ENCODE results near the gene LILRB4. TPM values are rescaled to one million over a fixed set of nuclear protein-coding genes. Genes with fewer than 3 reads are reported as not detected.

LILRB4 gene
- total and polyA plus RNA-seq, 9 of the 15 experiments (the other 6 are each of a cell fraction or from before 2014, with no cell fraction given) = not detected

- Histone ChIP-seq H4K20me1 (replicated peaks; ENCODE audit: control insufficient read depth, insufficient read depth, low read length) (no peaks in the 10 kb centered on the region), H3K36me3 (ENCODE audit: control insufficient read depth, insufficient read depth, low read length) (no peaks in the 10 kb centered on the region), H3K27ac (ENCODE audit: extremely low read depth, low read depth, low read length) (no peak overlapping the region), H3K4me3 (no peak overlapping the region), H3K9me1 (ENCODE audit: control insufficient read depth, insufficient read depth, low read length) (no peaks in the 10 kb centered on the region), H2AFZ (ENCODE audit: low read depth, low read length) (no peak overlapping the region), H3K4me2 (ENCODE audit: insufficient read depth, low read length) (no peak overlapping the region), H3K27me3 (ENCODE audit: control insufficient read depth in 2 of 2, insufficient read depth in 2 of 2, low read length in 2 of 2) (peaks cover 16 to 53% of the 10 kb centered on the region in 2 experiments; a peak in 4 of 5 replicates), H3K9me3 (replicated peaks; ENCODE audit: control insufficient read depth, insufficient read depth, low read depth, low read length) (no peaks in the 10 kb centered on the region), H3K79me2 (ENCODE audit: control insufficient read depth, insufficient read depth, low read length) (no peaks in the 10 kb centered on the region), H3K9ac (ENCODE audit: insufficient read depth in 1 of 2, low read depth in 2 of 2, low read length in 2 of 2) (no peak overlapping the region), H3K4me1 (replicated peaks in 1 of 2; ENCODE audit: control insufficient read depth in 2 of 2, insufficient read depth in 2 of 2, low read length in 2 of 2) (peaks cover 0 to 10% of the 10 kb centered on the region in 2 experiments; a peak in 3 of 5 replicates)
- ChIA-PET CTCF (ENCODE audit: low intra/inter-chr PET ratio) (no interaction called here), POLR2A (interaction anchor here (0.5 kb wide), 1 partner anchor 12 kb away, joined by 3 read pairs; no protein-coding TSS in a partner anchor)
- in situ Hi-C loops (cut with MboI) = loop anchor here (25.0 kb wide), 1 partner anchor 778 kb away; the partner anchor contains the start of gene SHISA7
- no peak for FAIRE-seq
- no peak for DNase-seq (ENCODE audit: extremely low read depth in 1 of 4, low spot score in 3 of 4)
- WGBS (ENCODE audit: insufficient coverage, low coverage, missing lambda C conversion rate) = 0% methylated on average over 6 of the region's 6 CpGs
- ATAC-seq = no peak
- no TSS peak for BruUV-seq (replicated peaks)
- intact Hi-C loops (cut with micrococcal nuclease) = no loop called here
- TF ChIP-seq KLF16 (IDR thresholded peaks at IDR 0.05) = no peak
- no peak for TF ChIP-seq TAL1 (IDR thresholded peaks at IDR 0.05)
- TF ChIP-seq FOXK1 (CRISPR knock-in tag; IDR thresholded peaks at IDR 0.05; ENCODE audit: borderline replicate concordance) = no peak
- no peak for TF ChIP-seq FOXA3 (CRISPR knock-in tag; conservative IDR thresholded peaks at IDR 0.05 in 1 of 2, IDR thresholded peaks at IDR 0.05 in 1 of 2)
- TF ChIP-seq, protein P1, sequence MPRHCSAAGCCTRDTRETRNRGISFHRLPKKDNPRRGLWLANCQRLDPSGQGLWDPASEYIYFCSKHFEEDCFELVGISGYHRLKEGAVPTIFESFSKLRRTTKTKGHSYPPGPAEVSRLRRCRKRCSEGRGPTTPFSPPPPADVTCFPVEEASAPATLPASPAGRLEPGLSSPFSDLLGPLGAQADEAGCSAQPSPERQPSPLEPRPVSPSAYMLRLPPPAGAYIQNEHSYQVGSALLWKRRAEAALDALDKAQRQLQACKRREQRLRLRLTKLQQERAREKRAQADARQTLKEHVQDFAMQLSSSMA (CRISPR knock-in tag; IDR thresholded peaks at IDR 0.05) = no peak
- no peak for TF ChIP-seq CSDE1 (IDR thresholded peaks at IDR 0.05)
- TF ChIP-seq, protein P2, sequence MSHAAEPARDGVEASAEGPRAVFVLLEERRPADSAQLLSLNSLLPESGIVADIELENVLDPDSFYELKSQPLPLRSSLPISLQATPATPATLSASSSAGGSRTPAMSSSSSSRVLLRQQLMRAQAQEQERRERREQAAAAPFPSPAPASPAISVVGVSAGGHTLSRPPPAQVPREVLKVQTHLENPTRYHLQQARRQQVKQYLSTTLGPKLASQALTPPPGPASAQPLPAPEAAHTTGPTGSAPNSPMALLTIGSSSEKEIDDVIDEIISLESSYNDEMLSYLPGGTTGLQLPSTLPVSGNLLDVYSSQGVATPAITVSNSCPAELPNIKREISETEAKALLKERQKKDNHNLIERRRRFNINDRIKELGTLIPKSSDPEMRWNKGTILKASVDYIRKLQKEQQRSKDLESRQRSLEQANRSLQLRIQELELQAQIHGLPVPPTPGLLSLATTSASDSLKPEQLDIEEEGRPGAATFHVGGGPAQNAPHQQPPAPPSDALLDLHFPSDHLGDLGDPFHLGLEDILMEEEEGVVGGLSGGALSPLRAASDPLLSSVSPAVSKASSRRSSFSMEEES (CRISPR knock-in tag; IDR thresholded peaks at IDR 0.05) = no peak
- TF ChIP-seq ZNF780A (CRISPR knock-in tag; IDR thresholded peaks at IDR 0.05) = no peak
- TF ChIP-seq, protein P3, sequence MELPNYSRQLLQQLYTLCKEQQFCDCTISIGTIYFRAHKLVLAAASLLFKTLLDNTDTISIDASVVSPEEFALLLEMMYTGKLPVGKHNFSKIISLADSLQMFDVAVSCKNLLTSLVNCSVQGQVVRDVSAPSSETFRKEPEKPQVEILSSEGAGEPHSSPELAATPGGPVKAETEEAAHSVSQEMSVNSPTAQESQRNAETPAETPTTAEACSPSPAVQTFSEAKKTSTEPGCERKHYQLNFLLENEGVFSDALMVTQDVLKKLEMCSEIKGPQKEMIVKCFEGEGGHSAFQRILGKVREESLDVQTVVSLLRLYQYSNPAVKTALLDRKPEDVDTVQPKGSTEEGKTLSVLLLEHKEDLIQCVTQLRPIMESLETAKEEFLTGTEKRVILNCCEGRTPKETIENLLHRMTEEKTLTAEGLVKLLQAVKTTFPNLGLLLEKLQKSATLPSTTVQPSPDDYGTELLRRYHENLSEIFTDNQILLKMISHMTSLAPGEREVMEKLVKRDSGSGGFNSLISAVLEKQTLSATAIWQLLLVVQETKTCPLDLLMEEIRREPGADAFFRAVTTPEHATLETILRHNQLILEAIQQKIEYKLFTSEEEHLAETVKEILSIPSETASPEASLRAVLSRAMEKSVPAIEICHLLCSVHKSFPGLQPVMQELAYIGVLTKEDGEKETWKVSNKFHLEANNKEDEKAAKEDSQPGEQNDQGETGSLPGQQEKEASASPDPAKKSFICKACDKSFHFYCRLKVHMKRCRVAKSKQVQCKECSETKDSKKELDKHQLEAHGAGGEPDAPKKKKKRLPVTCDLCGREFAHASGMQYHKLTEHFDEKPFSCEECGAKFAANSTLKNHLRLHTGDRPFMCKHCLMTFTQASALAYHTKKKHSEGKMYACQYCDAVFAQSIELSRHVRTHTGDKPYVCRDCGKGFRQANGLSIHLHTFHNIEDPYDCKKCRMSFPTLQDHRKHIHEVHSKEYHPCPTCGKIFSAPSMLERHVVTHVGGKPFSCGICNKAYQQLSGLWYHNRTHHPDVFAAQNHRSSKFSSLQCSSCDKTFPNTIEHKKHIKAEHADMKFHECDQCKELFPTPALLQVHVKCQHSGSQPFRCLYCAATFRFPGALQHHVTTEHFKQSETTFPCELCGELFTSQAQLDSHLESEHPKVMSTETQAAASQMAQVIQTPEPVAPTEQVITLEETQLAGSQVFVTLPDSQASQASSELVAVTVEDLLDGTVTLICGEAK (IDR thresholded peaks at IDR 0.05) = no peak
- TF ChIP-seq, protein P3 (CRISPR knock-in tag; IDR thresholded peaks at IDR 0.05) = no peak
- no peak for TF ChIP-seq NFATC3 (IDR thresholded peaks at IDR 0.05)
- no peak for TF ChIP-seq ZNF41 (CRISPR knock-in tag; conservative IDR thresholded peaks at IDR 0.05)
These were observed 3.5 kb upstream of the LILRB4 start for GRCh38 chr19:54659300-54659699.

Measured in K562 (cell line).